HUES64 (cell line): ENCODE measurements around the gene PYCR2.
A peak's percentile ranks its signal among the peaks of the same experiment; 100 is the strongest.
"Not testable (repeated sequence)": the region's sequence is repeated elsewhere in the genome, so short reads cannot be mapped to it uniquely, and the experiment has no call there.

ENCODE experiments used
- H3K27ac ChIP-seq: 2 replicates; pipeline ENCODE4 v1.7.0; 2013; ENCODE audit warnings: low read depth, low read length, inconsistent platforms
- H3K27me3 ChIP-seq: 2 replicates; pipeline ENCODE4 v1.6.1; 2013; ENCODE audit warnings: mild to moderate bottlenecking, low read length; ENCODE audit not compliant: insufficient read depth
- H3K36me3 ChIP-seq: 2 replicates; pipeline ENCODE4 v1.6.1; 2013; ENCODE audit warnings: mild to moderate bottlenecking, low read length; ENCODE audit not compliant: insufficient read depth
- H3K4me1 ChIP-seq: 2 replicates; pipeline ENCODE4 v1.6.1; 2013; ENCODE audit warnings: mild to moderate bottlenecking, low read length, moderate library complexity; ENCODE audit not compliant: insufficient read depth
- H3K4me3 ChIP-seq: 2 replicates; pipeline ENCODE4 v1.5.1; 2013; ENCODE audit warnings: mild to moderate bottlenecking, low read length, moderate library complexity
- H3K9ac ChIP-seq: 2 replicates; pipeline ENCODE4 v1.6.1; 2013; ENCODE audit warnings: mild to moderate bottlenecking, low read depth, low read length
- H3K9me3 ChIP-seq: 2 replicates; pipeline ENCODE4 v1.6.1; 2013; ENCODE audit warnings: low read depth, low read length; ENCODE audit not compliant: insufficient read depth
- WGBS: fragments of 150-250, 120-280 bp; methylation state at CpG from one replicate; pipeline ENCODE4 v1.1.7; 2013; ENCODE audit warnings: missing lambda C conversion rate; 5-methylcytosine and 5-hydroxymethylcytosine counted together

Gene PYCR2

GRCh38 chr1:225941942-225942222 lies 17.8 kb upstream of the PYCR2 start:
- Histone ChIP-seq H3K4me1 (peaks cover 32% of the 10 kb centered on the region), H3K36me3 (no peaks in the 10 kb centered on the region), H3K9me3 (no peaks in the 10 kb centered on the region), H3K9ac (no peak overlapping the region), H3K4me3 (no peak overlapping the region), H3K27ac (no peak overlapping the region), H3K27me3 (peaks cover 17% of the 10 kb centered on the region)
- 65% methylated on average over 1 of the region's 1 CpG for WGBS

GRCh38 chr1:225941187-225941941 lies 17.3 kb upstream of the PYCR2 start, which contains the start of gene LEFTY2:
LEFTY2 (minus strand) TSS chr1:225941220; CDS start chr1:225941140, 80 bp downstream.
- Histone ChIP-seq H3K36me3 (no peaks in the 10 kb centered on the region), H3K4me3 (no peak within 1 kb of the TSS), H3K4me1 (peaks cover 30% of the 10 kb centered on the region), H3K27me3 (peaks cover 15% of the 10 kb centered on the region), H3K27ac (no peak within 1 kb of the TSS), H3K9me3 (no peaks in the 10 kb centered on the region), H3K9ac (no peak within 1 kb of the TSS; the same call in 1 of the 2 replicates)
- WGBS, result 65% methylated on average over 6 of the region's 6 CpGs

DNA sequence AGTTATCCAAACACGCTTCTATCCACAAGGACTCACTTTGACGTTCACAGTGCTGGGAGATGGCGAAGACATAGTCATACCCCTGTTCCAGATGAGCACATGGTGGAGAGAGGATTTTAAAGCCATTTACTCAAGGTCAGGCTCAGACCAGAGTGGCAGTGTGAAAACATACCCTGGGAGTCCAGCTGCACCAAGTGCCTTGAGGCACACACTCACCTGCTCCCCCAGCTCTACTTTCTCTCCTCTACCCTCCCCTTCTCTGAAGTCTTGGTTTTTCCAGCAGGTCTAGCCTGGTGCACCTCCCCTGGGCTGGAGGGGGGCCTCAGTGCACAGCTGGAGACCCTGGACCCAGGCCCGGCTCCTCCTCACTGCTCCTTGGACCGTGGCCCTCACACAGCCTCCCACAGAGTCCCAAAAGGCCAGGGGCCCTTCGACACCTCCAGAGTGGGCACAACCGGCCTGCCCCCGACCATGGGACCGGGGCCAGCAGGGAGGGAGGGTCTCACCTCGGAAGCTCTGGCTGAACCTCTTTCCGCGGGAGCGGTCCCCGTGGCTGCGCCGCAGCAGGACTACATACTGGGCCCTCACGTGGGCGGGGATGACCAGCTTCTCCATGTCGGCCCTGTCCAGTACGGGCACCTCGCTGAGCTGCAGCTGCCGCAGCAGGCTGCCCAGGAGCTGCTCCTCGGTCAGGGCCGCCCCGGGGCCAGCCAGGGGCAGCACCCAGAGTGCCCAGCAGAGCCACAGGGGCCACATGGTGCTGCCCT lies 16.5 kb upstream of the PYCR2 start:
- Histone ChIP-seq H3K9ac (no peak overlapping the region; the same call in 1 of the 2 replicates), H3K27ac (no peak overlapping the region), H3K4me1 (peaks cover 22% of the 10 kb centered on the region), H3K9me3 (no peaks in the 10 kb centered on the region), H3K27me3 (peaks cover 13% of the 10 kb centered on the region), H3K4me3 (no peak overlapping the region), H3K36me3 (no peaks in the 10 kb centered on the region)
- WGBS, result 87% methylated on average over 25 of the region's 25 CpGs

- WGBS, result 50% methylated on average over 8 of the region's 8 CpGs
- H3K4me1 ChIP-seq, result peaks cover 15% of the 10 kb centered on the region
- H3K4me3 ChIP-seq, result peak overlapping the region; percentile 48; the same call in 1 of the 2 replicates
- not testable (repeated sequence) for H3K9me3 ChIP-seq, H3K27ac ChIP-seq, H3K36me3 ChIP-seq, H3K9ac ChIP-seq
- peaks cover 13% of the 10 kb centered on the region for H3K27me3 ChIP-seq
Observed at GRCh38 chr1:225939939-225940310, 15.9 kb upstream of the PYCR2 start.

DNA sequence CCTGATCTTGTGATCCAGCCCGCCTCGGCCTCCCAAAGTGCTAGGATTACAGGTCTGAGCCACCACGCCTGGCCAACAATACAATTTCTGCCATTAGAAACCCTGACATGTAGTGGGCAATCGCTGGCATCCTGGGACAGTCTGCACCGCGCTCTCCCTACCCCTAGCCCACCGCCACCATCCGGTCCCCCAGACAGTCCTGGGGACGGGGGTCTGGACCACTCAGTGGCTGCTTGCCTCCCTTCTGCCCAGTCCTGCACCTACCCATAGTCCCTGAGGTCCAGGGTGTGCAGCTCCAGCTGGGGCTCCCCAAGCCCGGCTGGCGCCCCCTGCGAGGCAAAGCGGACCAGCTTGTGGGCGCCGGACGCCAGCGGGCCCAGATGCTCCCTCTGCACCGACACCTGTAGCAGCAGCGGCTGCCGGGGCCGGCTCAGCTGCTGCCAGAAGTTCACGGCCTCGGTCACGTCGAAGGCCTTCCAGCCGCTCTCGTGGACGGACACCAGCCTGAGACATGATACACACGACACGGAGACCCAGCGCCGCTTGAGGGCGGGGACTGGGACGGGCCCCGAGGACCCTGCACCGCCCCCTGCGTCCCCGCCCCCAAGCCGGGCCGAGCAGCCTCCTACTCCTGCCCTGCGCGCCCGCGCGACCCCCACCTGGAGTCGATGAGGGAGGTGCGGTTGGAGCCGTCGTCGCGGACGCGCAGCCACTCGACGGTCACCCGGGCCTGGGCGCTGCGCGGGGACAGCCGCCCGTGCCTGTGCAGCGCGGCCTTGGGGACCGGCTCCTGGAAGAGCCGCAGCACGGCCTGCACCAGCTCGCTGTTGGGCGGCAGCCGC lies 15.3 kb upstream of the PYCR2 start:
- peak overlapping the region; percentile 48 for H3K4me3 ChIP-seq
- H3K36me3 ChIP-seq, result not testable (repeated sequence)
- 33% methylated on average over 46 of the region's 69 CpGs for WGBS

GRCh38 chr1:225937048-225937968 lies 13.3 kb upstream of the PYCR2 start:
- H3K9me3 ChIP-seq, result no peaks in the 10 kb centered on the region
- 94% methylated on average over 21 of the region's 21 CpGs for WGBS
- H3K9ac ChIP-seq, result no peak overlapping the region
- H3K27me3 ChIP-seq, result peaks cover 13% of the 10 kb centered on the region
- no peak overlapping the region for H3K4me3 ChIP-seq
- H3K4me1 ChIP-seq, result peaks cover 6% of the 10 kb centered on the region; the same call in 1 of the 2 replicates
- H3K36me3 ChIP-seq, result no peaks in the 10 kb centered on the region
- no peak overlapping the region for H3K27ac ChIP-seq

More for the DNA sequence above, 15.3 kb upstream of the PYCR2 start:
- Histone ChIP-seq H3K27me3 (peaks cover 13% of the 10 kb centered on the region), H3K9ac (peak overlapping the region; percentile 14; the same call in 1 of the 2 replicates)
- not testable (repeated sequence) for H3K27ac ChIP-seq, H3K9me3 ChIP-seq, H3K4me1 ChIP-seq

DNA sequence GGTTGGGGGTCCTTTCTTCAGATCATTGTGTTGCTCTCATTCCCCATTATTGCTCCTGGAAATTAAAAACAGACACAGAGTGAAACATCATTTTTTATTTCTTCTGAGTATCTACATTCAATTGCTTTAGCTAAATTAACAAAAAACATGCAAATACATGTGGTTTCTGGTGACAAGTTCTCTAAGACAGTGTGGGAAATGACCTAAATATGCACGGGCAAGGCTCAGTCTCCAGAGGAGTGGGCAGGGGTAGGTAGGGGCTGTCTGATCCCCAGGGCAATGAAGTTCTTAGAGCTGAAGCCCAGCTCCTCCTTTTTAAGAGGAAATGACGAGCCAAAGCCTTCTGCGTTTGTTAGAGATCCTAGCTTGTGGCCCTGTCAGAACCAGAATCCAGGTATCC lies 12.5 kb upstream of the PYCR2 start:
- 66% methylated on average over 3 of the region's 3 CpGs for WGBS
- Histone ChIP-seq H3K4me3 (no peak overlapping the region), H3K27me3 (peaks cover 13% of the 10 kb centered on the region)

DNA sequence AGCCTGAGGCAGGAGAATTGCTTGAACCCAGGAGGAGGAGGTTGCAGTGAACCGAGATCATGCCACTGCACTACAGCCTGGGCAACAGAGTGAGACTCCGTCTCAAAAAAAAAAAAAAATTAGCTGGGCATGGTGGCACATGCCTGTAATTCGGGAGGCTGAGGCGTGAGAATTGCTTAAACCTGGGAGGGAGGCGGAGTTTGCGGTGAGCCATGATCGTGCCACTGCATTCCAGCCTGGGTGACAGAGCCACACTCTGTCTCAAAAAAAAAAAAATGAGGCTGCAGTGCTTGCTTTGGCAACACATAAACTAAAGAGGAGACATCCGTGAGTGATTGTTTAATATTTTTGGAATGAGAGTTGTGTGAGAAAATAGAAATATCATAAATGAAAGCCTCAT lies 12.0 kb upstream of the PYCR2 start:
- H3K27ac ChIP-seq, H3K4me1 ChIP-seq, H3K36me3 ChIP-seq, H3K9me3 ChIP-seq, H3K9ac ChIP-seq, H3K4me3 ChIP-seq: not testable (repeated sequence)
- peaks cover 13% of the 10 kb centered on the region for H3K27me3 ChIP-seq
- 88% methylated on average over 7 of the region's 8 CpGs for WGBS

More for the DNA sequence above, 12.5 kb upstream of the PYCR2 start:
- H3K36me3 ChIP-seq, result no peaks in the 10 kb centered on the region
- H3K9me3 ChIP-seq, result no peaks in the 10 kb centered on the region
- H3K4me1 ChIP-seq, result peaks cover 4% of the 10 kb centered on the region; the same call in 1 of the 2 replicates
- H3K27ac ChIP-seq, result no peak overlapping the region
- H3K9ac ChIP-seq, result no peak overlapping the region

DNA sequence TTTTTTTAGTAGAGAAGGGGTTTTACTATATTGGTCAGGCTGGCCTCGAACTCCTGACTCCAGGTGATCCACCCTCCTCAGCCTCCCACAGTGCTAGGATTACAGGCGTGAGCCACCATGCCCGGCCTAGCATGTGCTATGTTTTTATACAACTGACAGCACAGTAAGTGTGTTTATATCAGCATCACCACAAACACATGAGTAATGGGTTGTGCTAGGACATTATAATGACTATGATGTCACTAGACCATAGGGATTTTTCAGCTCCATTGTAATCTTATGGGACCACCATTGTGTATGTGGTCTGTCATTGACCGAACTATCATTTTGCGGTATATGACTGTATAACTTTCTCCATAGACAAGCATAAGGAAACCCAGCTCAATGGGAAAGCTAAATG lies 10.7 kb upstream of the PYCR2 start:
- no peak overlapping the region for H3K4me3 ChIP-seq
- WGBS, result 94% methylated on average over 5 of the region's 5 CpGs
- H3K4me1 ChIP-seq, result no peaks in the 10 kb centered on the region
- no peak overlapping the region for H3K9ac ChIP-seq
- H3K27me3 ChIP-seq, result peaks cover 4% of the 10 kb centered on the region; the same call in 1 of the 2 replicates
- H3K9me3 ChIP-seq, result no peaks in the 10 kb centered on the region
- H3K27ac ChIP-seq, result no peak overlapping the region
- no peaks in the 10 kb centered on the region for H3K36me3 ChIP-seq

DNA sequence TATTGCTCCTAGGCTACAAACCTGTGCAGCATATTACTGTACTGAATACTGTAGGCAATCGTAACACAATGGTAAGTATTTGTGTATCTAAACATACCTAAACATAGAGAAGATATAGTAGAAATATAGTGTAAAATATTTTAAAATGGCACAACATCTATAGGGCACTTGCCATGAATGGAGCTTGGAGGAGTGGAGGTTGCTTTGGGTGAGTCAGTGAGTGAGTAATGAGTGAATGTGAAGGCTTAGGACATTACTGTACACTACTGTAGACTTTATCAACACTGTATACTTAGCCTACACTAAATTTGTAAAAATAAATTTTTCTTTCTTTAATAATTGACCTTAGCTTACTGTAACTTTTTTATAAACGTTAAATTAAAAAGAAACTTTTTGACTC lies 9.0 kb upstream of the PYCR2 start:
- WGBS, result 86% methylated on average over 1 of the region's 2 CpGs
- H3K36me3 ChIP-seq, result no peaks in the 10 kb centered on the region
- no peaks in the 10 kb centered on the region for H3K9me3 ChIP-seq
- no peaks in the 10 kb centered on the region for H3K4me1 ChIP-seq
- H3K9ac ChIP-seq, result no peak overlapping the region
- H3K27me3 ChIP-seq, result no peaks in the 10 kb centered on the region
- no peak overlapping the region for H3K4me3 ChIP-seq
- H3K27ac ChIP-seq, result no peak overlapping the region
